ENCODE measurements around the gene TUBGCP2.

GRCh38 chr10:133283931-133284330, 24.7 kb downstream of the TUBGCP2 start:
- no peak for TF ChIP-seq CTCF (IDR thresholded peaks at IDR 0.05)
- no peak for TF ChIP-seq POLR2A (IDR thresholded peaks at IDR 0.05)

All from testis (tissue), 2 donors.